Subcutaneous abdominal adipose tissue (tissue), 5 donors: ENCODE data around the gene TEF.
A peak's percentile ranks its signal among the peaks of the same experiment; 100 is the strongest.

ENCODE experiments used
- H3K27ac ChIP-seq: one replicate; pipeline ENCODE4 v1.7.0; 2013; ENCODE audit warnings: low read depth, mild to moderate bottlenecking, inconsistent platforms, low read length, moderate library complexity
- H3K27me3 ChIP-seq, 5 donors: one replicate each; pipeline ENCODE4 v1.7.0; 2013; ENCODE audit warnings: low read length in 5 of 5, inconsistent platforms in 1 of 5; ENCODE audit not compliant: control insufficient read depth in 5 of 5, insufficient read depth in 4 of 5
- H3K36me3 ChIP-seq, 5 donors: one replicate each; pipeline ENCODE4 v1.7.0; 2013; ENCODE audit warnings: low read length in 5 of 5; ENCODE audit not compliant: control insufficient read depth in 5 of 5, insufficient read depth in 5 of 5
- H3K4me1 ChIP-seq, 5 donors: one replicate each; pipeline ENCODE4 v1.7.0; 2013; ENCODE audit warnings: low read length in 5 of 5, mild to moderate bottlenecking in 3 of 5, moderate library complexity in 1 of 5; ENCODE audit not compliant: control insufficient read depth in 5 of 5, insufficient read depth in 5 of 5
- H3K4me3 ChIP-seq, 5 donors: one replicate each; pipeline ENCODE4 v1.7.0; 2013; ENCODE audit warnings: low read length in 5 of 5, low read depth in 1 of 5
- H3K9ac ChIP-seq, 5 donors: one replicate each; pipeline ENCODE4 v1.7.0; 2013; ENCODE audit warnings: low read length in 5 of 5, mild to moderate bottlenecking in 4 of 5, moderate library complexity in 3 of 5
- H3K9me3 ChIP-seq, 5 donors: one replicate each; pipeline ENCODE4 v1.7.0; 2013; ENCODE audit warnings: low read length in 5 of 5; ENCODE audit not compliant: control insufficient read depth in 5 of 5
- donor health status: healthy.
- donor health status: healthy.
- donor health status: healthy.
- donor health status: healthy.
- donor health status: healthy.

The TEF gene, protein sequence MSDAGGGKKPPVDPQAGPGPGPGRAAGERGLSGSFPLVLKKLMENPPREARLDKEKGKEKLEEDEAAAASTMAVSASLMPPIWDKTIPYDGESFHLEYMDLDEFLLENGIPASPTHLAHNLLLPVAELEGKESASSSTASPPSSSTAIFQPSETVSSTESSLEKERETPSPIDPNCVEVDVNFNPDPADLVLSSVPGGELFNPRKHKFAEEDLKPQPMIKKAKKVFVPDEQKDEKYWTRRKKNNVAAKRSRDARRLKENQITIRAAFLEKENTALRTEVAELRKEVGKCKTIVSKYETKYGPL

GRCh38 chr22:41381329-41382097 is at the start of gene TEF:
TSS of gene TEF (plus strand) at chr22:41381942. CDS start at chr22:41382045, 103 bp downstream.
- Histone ChIP-seq H3K36me3 (peaks cover 0 to 3% (median 0%) of the 10 kb centered on the region in 5 donors), H3K27me3 (no peaks in the 10 kb centered on the region), H3K9me3 (no peaks in the 10 kb centered on the region), H3K4me3 (peak within 1 kb of the TSS; percentile 67 to 94 (median 76)), H3K9ac (peak within 1 kb of the TSS; percentile 53 to 79 (median 68)), H3K4me1 (peaks cover 8 to 37% (median 35%) of the 10 kb centered on the region in 5 donors), H3K27ac (peak within 1 kb of the TSS; percentile 98)

DNA sequence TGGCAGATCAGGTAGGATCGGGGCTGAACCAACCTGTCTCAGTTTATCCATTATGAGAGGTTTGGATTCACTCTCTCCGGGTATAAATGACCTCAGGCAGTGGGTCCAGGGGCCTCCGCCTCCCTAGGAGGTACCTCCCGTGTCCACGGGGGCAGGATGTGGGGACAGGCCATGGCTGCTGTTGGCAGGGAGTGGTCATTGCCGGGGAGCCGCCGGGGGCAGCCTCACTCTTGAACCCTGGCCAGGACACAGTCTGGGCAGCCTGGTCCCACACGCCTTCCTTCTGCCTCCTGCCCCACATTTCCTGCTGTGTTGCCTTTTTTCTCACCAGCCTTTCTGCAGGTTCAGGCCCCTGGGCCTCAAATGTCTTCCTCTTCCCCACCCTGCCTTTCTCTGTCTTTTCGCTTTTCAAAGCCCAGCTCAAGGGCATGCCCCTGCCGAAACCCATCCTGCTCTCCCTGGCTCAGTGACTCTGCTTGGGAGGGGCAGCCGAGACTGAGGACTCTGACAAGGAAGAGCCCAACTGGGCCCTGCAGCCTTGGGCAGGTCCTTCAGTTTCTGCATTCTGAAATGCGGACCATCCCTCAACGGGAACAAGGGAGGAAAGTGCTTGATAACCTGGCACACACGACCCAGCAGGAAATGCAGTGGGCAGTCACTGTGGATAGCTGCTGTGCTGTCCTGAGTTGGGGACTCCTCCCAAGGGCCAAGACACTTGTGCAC is 49.4 kb upstream of the TEF start:
- H3K27ac ChIP-seq, result no peak overlapping the region
- no peak overlapping the region for H3K9ac ChIP-seq
- H3K9me3 ChIP-seq, result no peaks in the 10 kb centered on the region
- peaks cover 0 to 79% (median 69%) of the 10 kb centered on the region in 5 donors for H3K36me3 ChIP-seq
- H3K4me3 ChIP-seq, result no peak overlapping the region
- H3K27me3 ChIP-seq, result no peaks in the 10 kb centered on the region
- peaks cover 0 to 2% (median 0%) of the 10 kb centered on the region in 5 donors for H3K4me1 ChIP-seq

DNA sequence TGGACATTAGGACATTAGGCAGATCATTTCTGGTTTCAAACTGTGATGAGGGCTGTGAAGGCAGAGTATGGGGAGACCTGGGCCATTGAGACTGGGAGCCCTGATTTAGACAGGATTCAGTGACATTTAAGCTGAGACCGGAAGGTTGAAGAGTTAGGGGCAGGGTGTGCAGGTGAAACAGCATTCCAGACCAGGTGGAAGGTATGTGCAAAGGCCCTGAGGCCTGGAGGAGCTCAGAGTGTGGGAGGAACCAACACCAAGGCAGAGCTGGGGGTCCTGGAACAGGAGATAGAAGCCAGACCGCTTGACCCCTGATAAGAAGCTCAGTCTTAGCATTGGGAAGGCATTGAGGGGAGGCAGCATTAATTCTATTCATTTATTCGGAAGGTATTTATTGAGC is 47.9 kb upstream of the TEF start:
- no peak overlapping the region for H3K27ac ChIP-seq

DNA sequence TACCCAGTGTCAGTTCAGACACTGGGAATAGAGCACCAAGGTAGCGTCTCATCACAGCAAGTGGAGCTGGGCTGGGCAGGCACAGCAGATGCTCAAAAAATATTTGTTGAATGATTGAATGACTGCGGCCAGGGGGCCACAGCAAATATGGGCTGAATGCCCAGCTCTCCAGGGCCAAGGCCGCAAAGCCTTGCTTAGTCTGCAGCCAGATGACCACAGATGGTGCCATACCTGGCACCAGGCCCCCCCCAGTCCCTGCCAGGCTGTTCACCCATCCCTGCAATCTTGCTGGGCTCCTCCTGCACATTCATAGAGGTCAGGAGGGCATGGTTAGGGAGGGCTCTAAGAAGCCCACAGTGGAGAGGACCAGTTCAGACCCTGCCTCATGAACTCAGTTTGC is 47.5 kb upstream of the TEF start:
- H3K27ac ChIP-seq, result no peak overlapping the region
- no peak overlapping the region for H3K4me3 ChIP-seq
- no peaks in the 10 kb centered on the region for H3K9me3 ChIP-seq
- H3K36me3 ChIP-seq, result peaks cover 0 to 78% (median 70%) of the 10 kb centered on the region in 5 donors
- H3K27me3 ChIP-seq, result no peaks in the 10 kb centered on the region
- no peak overlapping the region for H3K9ac ChIP-seq
- peaks cover 0 to 2% (median 0%) of the 10 kb centered on the region in 5 donors for H3K4me1 ChIP-seq

More for the DNA sequence above, 47.9 kb upstream of the TEF start:
- no peak overlapping the region for H3K9ac ChIP-seq
- H3K27me3 ChIP-seq, result no peaks in the 10 kb centered on the region
- peaks cover 0 to 2% (median 0%) of the 10 kb centered on the region in 5 donors for H3K4me1 ChIP-seq
- peaks cover 0 to 76% (median 67%) of the 10 kb centered on the region in 5 donors for H3K36me3 ChIP-seq
- no peak overlapping the region for H3K4me3 ChIP-seq
- H3K9me3 ChIP-seq, result no peaks in the 10 kb centered on the region

GRCh38 chr22:41334951-41335635 is 46.6 kb upstream of the TEF start:
- Histone ChIP-seq H3K4me3 (no peak overlapping the region), H3K9me3 (no peaks in the 10 kb centered on the region), H3K4me1 (peaks cover 0 to 3% (median 2%) of the 10 kb centered on the region in 5 donors), H3K27me3 (no peaks in the 10 kb centered on the region), H3K36me3 (peaks cover 0 to 78% (median 69%) of the 10 kb centered on the region in 5 donors), H3K9ac (no peak overlapping the region), H3K27ac (no peak overlapping the region)

GRCh38 chr22:41338614-41339212 is 43.0 kb upstream of the TEF start:
- Histone ChIP-seq H3K27me3 (no peaks in the 10 kb centered on the region), H3K9me3 (no peaks in the 10 kb centered on the region), H3K4me3 (no peak overlapping the region), H3K27ac (no peak overlapping the region), H3K4me1 (peaks cover 0 to 6% (median 2%) of the 10 kb centered on the region in 5 donors), H3K9ac (no peak overlapping the region), H3K36me3 (peaks cover 0 to 76% (median 73%) of the 10 kb centered on the region in 5 donors)

DNA sequence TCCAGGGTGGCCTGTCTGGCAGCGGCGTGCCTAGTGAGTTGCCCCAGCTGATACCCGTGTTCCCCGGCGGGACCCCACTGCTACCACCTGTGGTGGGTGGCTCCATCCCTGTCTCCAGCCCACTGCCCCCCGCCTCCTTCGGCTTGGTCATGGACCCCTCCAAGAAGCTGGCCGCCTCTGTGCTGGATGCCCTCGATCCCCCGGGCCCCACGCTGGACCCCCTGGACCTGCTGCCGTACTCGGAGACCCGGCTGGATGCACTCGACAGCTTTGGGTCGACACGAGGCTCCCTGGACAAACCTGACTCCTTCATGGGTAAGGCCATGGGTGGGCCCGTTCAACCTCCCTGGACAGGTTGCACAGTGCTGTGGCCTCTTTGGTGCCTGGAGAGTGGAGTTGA is 41.9 kb upstream of the TEF start:
- Histone ChIP-seq H3K4me3 (no peak overlapping the region), H3K9me3 (no peaks in the 10 kb centered on the region), H3K36me3 (peaks cover 0 to 76% (median 74%) of the 10 kb centered on the region in 5 donors), H3K4me1 (peaks cover 0 to 6% (median 2%) of the 10 kb centered on the region in 5 donors), H3K27ac (no peak overlapping the region), H3K9ac (no peak overlapping the region), H3K27me3 (no peaks in the 10 kb centered on the region)

- no peak overlapping the region for H3K9ac ChIP-seq
- peaks cover 0 to 75% (median 70%) of the 10 kb centered on the region in 5 donors for H3K36me3 ChIP-seq
These were observed 41.4 kb upstream of the TEF start for GRCh38 chr22:41340357-41340756.

DNA sequence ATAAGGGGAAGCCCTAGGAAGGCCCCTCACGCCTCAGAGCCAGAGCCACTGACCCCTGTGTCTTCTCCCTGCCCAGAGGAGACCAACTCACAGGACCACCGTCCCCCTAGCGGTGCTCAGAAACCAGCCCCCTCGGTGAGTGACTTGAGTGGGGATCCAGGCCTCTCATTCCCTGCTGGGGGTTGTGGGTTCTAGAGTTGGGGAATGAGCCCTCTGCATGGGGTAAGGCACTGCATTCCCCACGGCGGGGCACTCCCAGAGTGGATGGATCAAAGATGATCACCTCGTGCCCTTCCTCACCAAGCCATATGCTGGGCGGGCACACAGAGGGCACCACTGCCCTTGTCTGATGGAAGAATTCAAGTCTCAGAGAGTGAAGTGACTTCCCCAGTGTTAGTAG is 40.7 kb upstream of the TEF start:
- Histone ChIP-seq H3K4me3 (no peak overlapping the region), H3K4me1 (peaks cover 0 to 6% (median under 1%) of the 10 kb centered on the region in 5 donors), H3K9me3 (no peaks in the 10 kb centered on the region), H3K27me3 (no peaks in the 10 kb centered on the region), H3K9ac (no peak overlapping the region), H3K27ac (no peak overlapping the region), H3K36me3 (peaks cover 0 to 74% (median 69%) of the 10 kb centered on the region in 5 donors)

More at GRCh38 chr22:41340357-41340756, 41.4 kb upstream of the TEF start:
- Histone ChIP-seq H3K9me3 (no peaks in the 10 kb centered on the region), H3K27ac (no peak overlapping the region), H3K4me3 (no peak overlapping the region), H3K4me1 (peaks cover 0 to 6% (median 2%) of the 10 kb centered on the region in 5 donors), H3K27me3 (no peaks in the 10 kb centered on the region)
